VCaP (cell line): ENCODE measurements around the gene MAP3K20.

Experiments used
- H3K27ac ChIP-seq: fragments of 450-650 bp; 2 replicates; pipeline ENCODE4 v1.5.1; 2017
- CTCF ChIP-seq: fragments of 450-650 bp; conservative IDR thresholded peaks from 2 replicates; pipeline ENCODE4 v1.5.1; 2017; ENCODE audit warnings: mild to moderate bottlenecking, moderate library complexity

Gene MAP3K20

GRCh38 chr2:173217116-173217840, 141.6 kb downstream of the MAP3K20 start:
- H3K27ac ChIP-seq, result no peak overlapping the region
- no peak for TF ChIP-seq CTCF

GRCh38 chr2:173218326-173219056, 142.8 kb downstream of the MAP3K20 start:
- no peak for TF ChIP-seq CTCF
- H3K27ac ChIP-seq, result no peak overlapping the region

- no peak for TF ChIP-seq CTCF
- H3K27ac ChIP-seq, result no peak overlapping the region
Observed at GRCh38 chr2:173221132-173221695, 145.6 kb downstream of the MAP3K20 start.

GRCh38 chr2:173221937-173222594, 146.4 kb downstream of the MAP3K20 start:
- no peak overlapping the region for H3K27ac ChIP-seq
- TF ChIP-seq CTCF, result no peak

- H3K27ac ChIP-seq, result no peak overlapping the region
- TF ChIP-seq CTCF, result no peak
Observed at GRCh38 chr2:173223871-173224270, 148.2 kb downstream of the MAP3K20 start.

GRCh38 chr2:173226899-173227698, 151.5 kb downstream of the MAP3K20 start:
- H3K27ac ChIP-seq, result peak overlapping the region; percentile 49
- no peak for TF ChIP-seq CTCF
